ENCODE results near the gene ENC1. TPM values are rescaled to one million over a fixed set of nuclear protein-coding genes. Genes with fewer than 3 reads are reported as not detected.

The ENC1 gene
- total and polyA plus RNA-seq, 2 of the 8 experiments (the other 6 are each of a cell fraction or from before 2014, with no cell fraction given), result 5.5 to 13.2 TPM

GRCh38 chr5:74655206-74655605 lies 14.7 kb upstream of the ENC1 start:
- no peak overlapping the region for H2BK120ac ChIP-seq (replicated peaks; ENCODE audit: low read depth, low read length)
- no peak overlapping the region for H3K18ac ChIP-seq (ENCODE audit: extremely low read depth, low read length)
- H3K9me3 ChIP-seq (ENCODE audit: insufficient read depth in 2 of 2, low read depth in 1 of 2, low read length in 1 of 2), result peaks cover 3 to 8% of the 10 kb centered on the region in 2 experiments; a peak in 3 of 4 replicates
- no peak overlapping the region for H2BK15ac ChIP-seq (ENCODE audit: low read length)
- H3K14ac ChIP-seq (ENCODE audit: insufficient read length), result no peak overlapping the region
- H3K4me1 ChIP-seq (replicated peaks in 1 of 4; ENCODE audit: control insufficient read depth in 3 of 4, insufficient read depth in 4 of 4, low read length in 3 of 4), result no peaks in the 10 kb centered on the region
- no peaks in the 10 kb centered on the region for H3K36me3 ChIP-seq (ENCODE audit: control insufficient read depth in 2 of 4, insufficient read depth in 4 of 4, low read length in 3 of 4)
- H4K20me1 ChIP-seq (replicated peaks in 1 of 2; ENCODE audit: control insufficient read depth in 1 of 2, insufficient read depth in 2 of 2, low read length in 2 of 2), result no peaks in the 10 kb centered on the region
- DNase-seq (ENCODE audit: low read depth in 1 of 2, low spot score in 2 of 2) (no peak), FAIRE-seq (no peak)
- TF ChIP-seq KDM5A (IDR thresholded peaks at IDR 0.05; ENCODE audit: low read length), result no peak
- TF ChIP-seq TEAD4 (IDR thresholded peaks at IDR 0.05; ENCODE audit: low read depth, low read length), result no peak
- no peak for TF ChIP-seq BACH1 (IDR thresholded peaks at IDR 0.05; ENCODE audit: low read length)
- TF ChIP-seq ASH2L (IDR thresholded peaks at IDR 0.05; ENCODE audit: low read length), result no peak
- H3K4me3 ChIP-seq (ENCODE audit: extremely low read depth in 1 of 4, insufficient read depth in 2 of 4, low read depth in 3 of 4, low read length in 4 of 4), result no peak overlapping the region
- H2BK20ac ChIP-seq (ENCODE audit: low read length), result no peak overlapping the region
- WGBS, 2 experiments (ENCODE audit: extremely low coverage in 1 of 2, insufficient coverage in 1 of 2, insufficient read length in 1 of 2, insufficient replicate concordance in 2 of 2, low coverage in 1 of 2, low lambda C conversion rate in 2 of 2, missing lambda C conversion rate in 1 of 2), result 87% methylated on average over 6 of the region's 6 CpGs; no CpG with 5 or more reads in 1 of the 2 experiments
- POLR2A ChIA-PET (ENCODE audit: partially characterized antibody), result interaction anchor here (0.9 kb wide), 1 partner anchor 13 kb away, joined by 3 read pairs; no protein-coding TSS in a partner anchor
- no peak overlapping the region for H2BK5ac ChIP-seq (ENCODE audit: low read depth, low read length)
- H4K91ac ChIP-seq (replicated peaks; ENCODE audit: insufficient read length, low read length), result no peak overlapping the region
- H3K23ac ChIP-seq (ENCODE audit: insufficient read length), result no peak overlapping the region
- no peak overlapping the region for H2AK5ac ChIP-seq (ENCODE audit: low read depth, low read length)
- H3K27ac ChIP-seq (ENCODE audit: low read depth, low read length), result no peak overlapping the region
- H3K79me1 ChIP-seq (ENCODE audit: low read depth, low read length), result no peaks in the 10 kb centered on the region
- H3K23me2 ChIP-seq (ENCODE audit: low read depth, low read length), result no peaks in the 10 kb centered on the region
- no peak overlapping the region for H3K4me2 ChIP-seq (ENCODE audit: insufficient read depth in 1 of 2, low read depth in 2 of 2, low read length in 2 of 2)
- no peak overlapping the region for H2AFZ ChIP-seq (ENCODE audit: low read length)
- H4K5ac ChIP-seq (ENCODE audit: insufficient read length, low read depth, low read length), result no peak overlapping the region
- no peaks in the 10 kb centered on the region for H3K27me3 ChIP-seq (replicated peaks in 1 of 4; ENCODE audit: control insufficient read depth in 3 of 4, extremely low read depth in 1 of 4, insufficient read depth in 3 of 4, low read length in 3 of 4)
- H4K8ac ChIP-seq (ENCODE audit: extremely low read depth, insufficient read depth, low read length), result no peak overlapping the region
- H3K9ac ChIP-seq (replicated peaks in 1 of 4; ENCODE audit: extremely low read depth in 1 of 4, low read depth in 3 of 4, low read length in 3 of 4), result no peak overlapping the region
- CTCF ChIA-PET (ENCODE audit: partially characterized antibody), result interaction anchor here (0.5 to 2.1 kb wide), 7 partner anchors 11 to 753 kb away, joined by 3 to 6 read pairs (median 4); no protein-coding TSS in a partner anchor
- no peak overlapping the region for H2BK12ac ChIP-seq (ENCODE audit: low read depth, low read length)
- H3K56ac ChIP-seq (replicated peaks; ENCODE audit: insufficient read length, low read depth, low read length), result no peak overlapping the region
- H3K4ac ChIP-seq (replicated peaks; ENCODE audit: insufficient read length, low read depth, low read length), result no peak overlapping the region
- H3K79me2 ChIP-seq (ENCODE audit: control insufficient read depth in 1 of 2, insufficient read depth in 2 of 2, low read length in 2 of 2), result no peaks in the 10 kb centered on the region
